Gastrocnemius medialis (tissue), 4 donors: ENCODE data around the gene CMTM2. TPM values are rescaled to one million over a fixed set of nuclear protein-coding genes. Genes with fewer than 3 reads are reported as not detected.

ENCODE experiments used
- ATAC-seq, 2 donors: fragments of 150-250 bp; one replicate each; pipeline ENCODE4 v1.9.1; 2016
- DNase-seq, 2 donors: peaks; one replicate each; pipeline ENCODE4 v3.0.0-alpha.2; 2019
- H3K27ac ChIP-seq, 4 donors: fragments of 200-600 bp; sonication (generic); 1 replicate in 1 of 4; 2 replicates in 3 of 4; pipeline ENCODE4 v1.5.1; 2016 to 2018; ENCODE audit warnings: mild to moderate bottlenecking in 2 of 4, moderate library complexity in 1 of 4
- H3K27me3 ChIP-seq, 3 donors: fragments of 200-600 bp; sonication (generic) in 2 of 3; 1 replicate in 1 of 3; 2 replicates in 2 of 3; pipeline versions ENCODE4 v1.5.1 to v1.6.0; 2016 to 2019; ENCODE audit warnings: mild to moderate bottlenecking in 1 of 3, moderate library complexity in 1 of 3
- H3K36me3 ChIP-seq, 2 donors: fragments of 200-600 bp; sonication (generic) in 1 of 2; one replicate each; pipeline ENCODE4 v1.5.1; 2017 to 2018
- H3K4me1 ChIP-seq, 2 donors: fragments of 200-600 bp; sonication (generic) in 1 of 2; one replicate each; pipeline ENCODE4 v1.5.1; 2016 to 2017; ENCODE audit warnings: mild to moderate bottlenecking in 2 of 2
- H3K4me3 ChIP-seq, 4 donors: fragments of 200-600 bp; sonication (generic) in 3 of 4; 1 replicate in 1 of 4; 2 replicates in 3 of 4; pipeline ENCODE4 v1.5.1; 2016 to 2019; ENCODE audit warnings: mild to moderate bottlenecking in 2 of 4
- H3K9me3 ChIP-seq, 3 donors: fragments of 200-600 bp; sonication (generic) in 2 of 3; 1 replicate in 1 of 3; 2 replicates in 2 of 3; pipeline ENCODE4 v1.5.1; 2016 to 2019
- CTCF ChIP-seq, 5 experiments: fragments of 450-650 bp in 3 of 5; fragments of 200-600 bp in 2 of 5; sonication (generic) in 2 of 5; IDR thresholded peaks in 4 of 5; conservative IDR thresholded peaks in 1 of 5; 1 replicate in 4 of 5; 2 replicates in 1 of 5; pipeline ENCODE4 v1.5.1; 2016 to 2019; ENCODE audit warnings: antibody characterized with exemption in 5 of 5, mild to moderate bottlenecking in 3 of 5, moderate library complexity in 3 of 5
- POLR2A ChIP-seq, 2 donors: fragments of 450-650 bp; IDR thresholded peaks; one replicate each; pipeline ENCODE4 v1.6.1; 2017; ENCODE audit warnings: antibody characterized with exemption in 2 of 2, mild to moderate bottlenecking in 2 of 2, moderate library complexity in 2 of 2
- in situ Hi-C, 4 donors: fragments of 200-750 bp; cut with MboI; loops; one replicate each; pipeline versions ENCODE4 v1.15.0 to v1.8.0; 2017; ENCODE audit warnings: low sequenced_read_pairs in 4 of 4
- intact Hi-C: fragments of 100-400 bp; cut with DNase I; formaldehyde crosslinking; loops from one replicate; pipeline ENCODE4 v1.15.1; 2023; ENCODE audit warnings: low total_unique reads
- total RNA-seq, 4 donors: library from RNA; depleted of rRNA; stranded (reverse); fragments of >200 nt; gene quantifications; one replicate each; pipeline versions ENCODE4 v1.1.0 to v1.2.3, GENCODE V29; 2016

Gene CMTM2
- total RNA-seq, 4 donors from 2014 or later: not detected

- Histone ChIP-seq H3K4me3 (peak within 1 kb of the TSS; percentile 52 to 69 (median 62)), H3K27ac (peak within 1 kb of the TSS; percentile 65 to 81 (median 80)), H3K27me3 (peaks cover 11 to 25% (median 18%) of the 10 kb centered on the region in 3 donors), H3K36me3 (no peaks in the 10 kb centered on the region), H3K4me1 (peaks cover 14% of the 10 kb centered on the region in 2 donors), H3K9me3 (no peaks in the 10 kb centered on the region)
- DNase-seq (no peak), ATAC-seq (peak; percentile 46)
- in situ Hi-C loops: loop anchor here in 2 of 4 donors (10.0 to 25.0 kb wide), 2 partner anchors 200 to 258 kb away; no protein-coding TSS in a partner anchor
- TF ChIP-seq CTCF (IDR thresholded peaks at IDR 0.05 in 4 of 5, conservative IDR thresholded peaks at IDR 0.05 in 1 of 5) (peak; percentile 38 to 74 (median 64)), POLR2A (IDR thresholded peaks at IDR 0.05) (no peak)
- intact Hi-C loops: loop anchor here (2.0 to 5.0 kb wide), 4 partner anchors 48 to 198 kb away; partner anchors contain the start of gene CMTM4
These were observed 25.3 kb downstream of the CMTM2 start, which contains the start of gene CMTM3 for GRCh38 chr16:66604376-66605176. CMTM3 (plus strand) TSS chr16:66604704; CDS start chr16:66604806, 102 bp downstream.

GRCh38 chr16:66605177-66605978, 26.1 kb downstream of the CMTM2 start:
- in situ Hi-C loops: loop anchor here in 2 of 4 donors (10.0 to 25.0 kb wide), 2 partner anchors 201 to 257 kb away; no protein-coding TSS in a partner anchor
- TF ChIP-seq CTCF (IDR thresholded peaks at IDR 0.05 in 4 of 5, conservative IDR thresholded peaks at IDR 0.05 in 1 of 5) (no peak), POLR2A (IDR thresholded peaks at IDR 0.05) (peak in 1 of 2 donors; percentile 9)
- Histone ChIP-seq H3K27ac (peak overlapping the region; percentile 65 to 81 (median 80)), H3K9me3 (no peaks in the 10 kb centered on the region), H3K4me1 (peaks cover 14% of the 10 kb centered on the region in 2 donors), H3K36me3 (no peaks in the 10 kb centered on the region), H3K4me3 (peak overlapping the region; percentile 52 to 69 (median 62)), H3K27me3 (peaks cover 11 to 25% (median 18%) of the 10 kb centered on the region in 3 donors)
- no peak for DNase-seq
- intact Hi-C loops: loop anchor here (2.0 to 5.0 kb wide), 3 partner anchors 47 to 199 kb away; partner anchors contain the start of gene CMTM4
- ATAC-seq: peak in 1 of 2 donors; percentile 18

GRCh38 chr16:66605979-66606751, 26.9 kb downstream of the CMTM2 start:
- intact Hi-C loops (loop anchor here (2.0 to 5.0 kb wide), 3 partner anchors 46 to 199 kb away; partner anchors contain the start of gene CMTM4), in situ Hi-C loops (loop anchor here in 2 of 4 donors (10.0 to 25.0 kb wide), 2 partner anchors 201 to 256 kb away; no protein-coding TSS in a partner anchor)
- peaks cover 11 to 25% (median 18%) of the 10 kb centered on the region in 3 donors for H3K27me3 ChIP-seq
- peak overlapping the region; percentile 65 to 81 (median 80) for H3K27ac ChIP-seq
- H3K4me1 ChIP-seq: peaks cover 14% of the 10 kb centered on the region in 2 donors
- DNase-seq (no peak), ATAC-seq (no peak)
- TF ChIP-seq CTCF (IDR thresholded peaks at IDR 0.05 in 4 of 5, conservative IDR thresholded peaks at IDR 0.05 in 1 of 5): no peak
- no peak for TF ChIP-seq POLR2A (IDR thresholded peaks at IDR 0.05)
- H3K36me3 ChIP-seq: no peaks in the 10 kb centered on the region
- H3K4me3 ChIP-seq: peak overlapping the region; percentile 52 to 69 (median 62)
- H3K9me3 ChIP-seq: no peaks in the 10 kb centered on the region
